GM21825 (cell line): ENCODE data around the gene MLC1.

Experiments used
- ATAC-seq: cut with Tn5 transposase; IDR thresholded peaks from one replicate; pipeline ENCODE4 v1.9.1; 2021; ENCODE audit warnings: mild to moderate bottlenecking, moderate library complexity; ENCODE audit not compliant: unreplicated experiment

Gene MLC1

DNA sequence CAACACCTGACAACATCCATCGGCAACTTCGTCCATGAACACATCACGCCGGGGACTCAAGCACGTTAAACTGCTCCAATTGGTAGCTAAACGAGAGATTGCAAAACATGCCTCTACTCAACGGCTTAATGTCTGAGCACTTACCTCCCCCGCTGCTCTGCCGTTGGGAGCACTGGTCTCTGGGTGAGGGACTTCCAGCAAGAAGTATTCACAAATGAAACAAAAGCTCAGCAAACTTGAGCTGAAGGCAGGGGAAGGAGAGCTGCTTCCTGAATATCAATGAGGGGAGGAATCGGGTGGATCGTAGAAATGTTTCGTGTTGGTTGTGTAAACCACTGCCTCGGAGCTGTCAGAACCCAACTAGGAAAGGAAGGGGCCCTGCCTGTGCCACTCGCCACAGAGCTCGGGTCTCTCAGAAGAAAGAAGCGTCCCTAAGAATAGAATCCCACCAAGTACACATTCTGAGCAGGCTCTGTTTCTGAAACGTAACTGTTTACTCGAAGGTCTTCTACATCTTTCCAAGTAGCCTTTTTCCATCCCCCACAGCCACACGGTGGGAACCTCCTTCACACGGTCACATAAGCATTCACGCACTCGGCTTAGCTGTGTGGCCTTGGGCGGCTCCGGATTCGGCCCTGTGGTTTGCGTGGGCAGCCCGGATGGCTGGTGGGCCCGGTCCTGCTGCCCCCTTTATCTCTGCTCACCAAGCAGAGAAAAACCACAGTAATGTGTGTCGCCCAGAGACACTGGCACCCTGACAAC, at the start of gene MLC1:
Gene MLC1, minus strand, starts transcription at position 216 of the 762 bp plus-strand sequence. CDS start 524 bp downstream, outside the sequence.
- ATAC-seq: no peak

DNA sequence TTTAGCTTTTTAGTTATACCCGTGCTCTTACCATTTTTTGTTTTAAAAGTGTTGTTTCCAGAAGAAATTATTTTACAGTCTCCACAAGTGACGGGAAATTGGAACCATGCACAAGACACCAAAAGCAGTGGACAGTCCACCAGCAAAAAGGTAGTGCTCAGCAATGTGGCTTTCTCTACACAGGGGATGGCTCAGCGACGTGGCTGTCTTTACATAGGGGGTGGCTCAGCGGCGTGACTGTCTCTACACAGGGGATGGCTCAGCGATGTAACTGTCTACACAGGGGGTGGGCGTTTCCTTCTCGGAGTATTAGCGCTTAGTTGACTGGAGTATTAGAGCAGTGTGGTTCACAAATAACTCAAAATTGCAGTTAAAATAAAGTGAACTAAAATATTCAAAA, 49.3 kb upstream of the MLC1 start:
- ATAC-seq: no peak

DNA sequence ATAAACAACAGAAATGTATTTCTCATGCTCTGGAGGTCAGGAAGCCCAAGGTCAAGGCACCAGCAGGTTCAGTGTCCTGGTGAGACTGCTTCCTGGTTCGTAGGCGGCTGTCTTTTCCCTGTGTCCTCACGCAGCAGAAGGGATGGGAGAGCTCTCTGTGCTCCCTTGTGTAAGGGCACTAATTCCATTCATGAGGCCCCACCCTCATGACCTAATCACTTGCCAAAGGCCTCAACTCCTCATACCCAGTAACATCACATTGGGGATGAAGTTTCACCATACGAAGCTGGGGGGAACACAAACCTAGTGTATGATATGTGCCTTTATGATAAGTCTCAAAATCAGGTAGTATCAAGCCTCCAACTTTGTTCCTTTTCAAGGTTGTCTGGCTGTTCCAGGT, 46.7 kb upstream of the MLC1 start:
- ATAC-seq: no peak

DNA sequence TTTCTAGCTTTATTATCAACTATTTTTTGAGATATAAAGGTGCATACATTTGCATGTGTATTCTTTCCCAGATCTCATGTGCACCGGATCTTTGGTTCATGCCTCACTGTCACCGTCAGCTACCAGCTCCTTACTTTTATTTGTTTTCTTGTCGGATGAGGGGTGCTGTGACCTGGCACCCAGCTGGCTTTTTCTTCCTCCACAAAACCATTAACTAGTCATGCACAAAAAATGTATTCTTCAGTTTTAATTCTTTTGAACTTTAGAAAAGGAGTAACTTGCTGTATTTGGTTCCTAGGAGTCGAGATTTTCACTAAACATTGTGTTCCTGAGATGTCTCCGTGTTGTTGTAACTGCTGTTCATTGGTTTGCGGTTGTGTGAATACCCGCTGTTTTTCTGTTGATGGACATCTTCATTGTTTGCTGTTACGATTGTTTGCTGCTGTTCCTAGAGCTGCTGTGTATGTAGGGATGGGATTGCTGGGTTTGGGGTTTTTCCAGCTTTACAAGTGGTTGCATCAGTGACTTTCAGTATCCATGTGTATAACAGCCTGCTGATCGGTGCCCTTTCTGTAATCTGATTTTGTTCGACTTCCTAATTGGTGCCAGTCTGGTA, 44.0 kb upstream of the MLC1 start:
- ATAC-seq: no peak

DNA sequence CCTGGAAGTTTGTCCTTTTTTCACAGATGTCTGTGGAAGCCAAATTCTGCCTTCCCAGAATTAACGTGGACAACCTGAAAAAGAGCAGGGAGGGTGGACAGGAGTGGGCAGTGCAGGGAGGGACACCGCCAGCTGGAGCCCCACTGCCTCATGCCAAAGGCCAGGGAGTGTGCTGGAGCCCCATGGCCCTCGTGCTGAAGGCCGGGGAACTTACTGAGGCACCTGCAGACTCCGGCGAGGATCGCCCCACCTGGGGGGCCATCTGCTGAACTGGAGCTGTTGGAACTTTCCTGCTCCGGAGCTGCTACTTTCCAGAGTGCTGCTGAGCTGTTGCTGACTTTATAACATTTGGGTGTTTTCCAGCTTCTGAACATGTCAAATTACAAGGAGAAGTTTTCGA, 39.8 kb upstream of the MLC1 start:
- no peak for ATAC-seq

DNA sequence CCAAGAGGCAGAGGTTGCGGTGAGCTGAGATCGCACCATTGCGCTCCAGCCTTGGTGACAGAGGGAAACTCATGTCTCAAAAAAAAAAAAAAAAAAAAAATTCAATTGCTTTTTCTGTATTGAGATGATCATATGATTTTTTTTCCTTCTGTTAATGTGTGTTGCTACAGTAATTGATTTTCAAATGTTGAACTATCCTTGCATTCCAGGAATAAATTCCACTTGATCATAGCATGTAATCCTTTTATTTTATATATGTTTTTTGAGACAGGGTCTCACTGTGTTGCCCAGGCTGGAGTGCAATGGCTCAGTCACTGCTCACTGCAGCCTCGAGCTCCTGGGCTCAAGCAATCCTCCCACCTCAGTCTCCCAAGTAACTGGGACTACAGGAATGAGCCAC, 37.9 kb upstream of the MLC1 start:
- no peak for ATAC-seq

DNA sequence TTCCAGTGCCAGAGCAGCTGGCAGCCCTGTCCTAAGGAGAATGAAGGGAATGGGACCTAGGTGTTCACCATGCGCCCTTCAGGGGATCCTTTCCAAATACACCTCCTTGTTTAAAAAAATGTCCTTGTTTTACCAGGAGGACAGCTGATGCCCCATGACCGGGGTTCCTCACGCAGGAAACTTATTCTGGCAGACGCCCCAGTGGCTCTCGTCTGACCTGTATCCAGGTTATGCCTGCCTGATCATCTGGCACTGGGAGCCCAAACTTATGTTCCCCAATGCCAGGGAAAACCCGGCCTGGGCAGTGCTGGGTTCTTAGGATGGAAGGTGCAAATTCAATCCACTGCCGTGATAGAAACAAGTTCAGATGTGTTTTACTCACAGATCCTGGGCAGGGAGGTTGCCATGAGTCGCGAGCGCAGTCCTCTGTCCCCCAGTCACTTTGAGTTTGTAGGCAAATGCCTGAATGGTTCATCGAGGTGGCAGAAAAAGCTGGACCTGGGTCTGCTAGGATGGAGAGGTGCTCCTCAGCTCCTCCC, 36.0 kb upstream of the MLC1 start:
- no peak for ATAC-seq

DNA sequence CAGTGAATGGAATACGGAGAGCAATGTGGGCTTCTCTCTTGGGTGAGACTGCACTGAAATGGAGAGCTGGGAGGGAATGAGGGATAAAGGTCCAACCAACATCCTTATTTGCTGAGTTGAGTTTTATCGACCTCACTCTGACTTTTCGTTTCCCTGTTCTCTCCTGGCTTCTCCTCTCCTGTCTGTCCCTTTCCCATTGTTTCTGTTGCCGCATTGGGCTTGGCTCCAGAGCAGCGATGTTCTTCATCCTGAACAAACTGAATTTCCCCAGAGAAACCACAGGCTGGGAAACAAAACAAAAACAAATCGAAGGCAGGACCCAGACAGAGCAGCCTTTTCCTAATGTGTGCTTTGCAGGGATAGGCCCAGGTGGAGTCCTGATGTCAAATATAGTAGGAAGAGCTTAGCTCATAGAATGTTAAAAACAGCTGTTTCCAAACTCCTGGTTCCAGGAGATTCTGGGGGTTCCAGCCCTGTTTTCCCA, 34.6 kb upstream of the MLC1 start:
- ATAC-seq: no peak

DNA sequence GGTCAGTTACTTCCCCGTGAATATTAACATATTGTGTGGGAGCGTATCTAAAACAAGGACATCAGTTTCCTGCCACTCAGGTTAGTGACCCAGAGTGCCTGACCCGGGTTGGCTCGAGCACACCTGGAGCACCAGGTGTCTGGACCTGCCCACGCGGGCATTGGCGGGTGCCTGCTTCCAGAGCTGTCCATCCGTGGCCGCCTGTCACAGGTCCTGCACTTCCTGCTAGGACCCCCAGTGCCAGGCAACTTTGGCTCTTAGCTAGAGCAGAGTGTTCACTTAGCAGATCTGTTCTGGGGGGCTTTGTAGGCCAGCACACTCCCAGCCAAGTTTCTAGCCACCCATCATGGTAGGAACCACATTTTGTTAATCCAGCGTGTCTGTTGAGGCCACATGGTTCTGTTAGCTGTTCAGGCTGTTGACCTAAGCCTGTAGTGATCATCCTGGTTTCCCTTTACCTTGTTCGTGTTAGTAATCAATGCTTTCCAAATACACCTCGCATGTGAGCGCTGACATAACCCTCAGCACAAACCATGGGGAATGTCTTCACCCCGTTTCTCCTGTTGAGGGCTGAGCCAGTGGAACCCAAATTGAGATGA, 34.0 kb upstream of the MLC1 start:
- ATAC-seq: no peak

DNA sequence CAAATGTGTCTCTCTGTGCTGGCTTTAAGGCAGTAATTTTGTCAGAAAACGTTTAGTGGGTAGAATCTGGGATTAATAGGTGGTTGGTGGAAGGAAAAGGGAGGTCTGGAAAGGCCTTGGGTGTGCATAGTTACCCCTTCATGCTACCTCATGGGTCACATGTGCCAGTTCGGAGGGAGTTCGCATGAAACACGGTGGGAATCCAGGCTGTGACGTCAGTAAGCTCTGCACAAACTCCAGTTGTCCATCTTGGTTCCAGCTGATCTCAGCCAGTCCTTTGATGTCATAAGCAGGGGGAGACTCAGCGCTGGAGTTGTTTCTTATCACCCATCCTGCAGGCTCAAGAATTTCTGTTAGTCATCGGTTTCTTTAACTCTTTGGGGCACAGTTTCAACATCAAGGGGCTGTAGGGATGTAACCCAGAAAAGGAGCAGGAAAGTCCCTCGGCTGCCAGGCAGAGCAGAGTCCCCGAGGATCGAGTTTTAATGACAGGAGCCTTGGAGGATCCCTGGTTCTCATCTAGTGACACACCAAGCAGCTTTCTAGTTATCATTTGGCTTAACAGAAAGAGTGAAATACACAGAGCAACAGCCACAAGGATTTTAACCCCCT, 33.4 kb upstream of the MLC1 start:
- ATAC-seq: no peak

DNA sequence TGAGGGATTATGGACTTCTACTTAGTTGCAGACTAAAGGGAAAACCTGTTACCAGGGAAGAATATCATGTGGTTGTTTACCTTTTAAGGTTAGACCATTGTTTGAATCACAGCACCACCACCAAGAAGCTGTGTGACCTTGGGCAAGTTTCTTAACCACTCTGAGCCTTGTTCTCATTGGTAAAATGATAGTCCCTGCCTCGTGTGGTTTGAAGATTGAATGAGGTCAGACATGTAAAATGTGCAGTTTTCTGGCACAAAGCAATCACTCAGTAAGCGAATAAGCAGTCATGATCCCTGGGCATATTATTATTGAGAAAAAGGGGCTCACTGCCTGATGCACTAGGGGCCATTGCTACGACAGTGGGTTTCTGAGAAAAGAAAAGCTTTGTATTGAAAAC, 32.9 kb upstream of the MLC1 start:
- no peak for ATAC-seq

DNA sequence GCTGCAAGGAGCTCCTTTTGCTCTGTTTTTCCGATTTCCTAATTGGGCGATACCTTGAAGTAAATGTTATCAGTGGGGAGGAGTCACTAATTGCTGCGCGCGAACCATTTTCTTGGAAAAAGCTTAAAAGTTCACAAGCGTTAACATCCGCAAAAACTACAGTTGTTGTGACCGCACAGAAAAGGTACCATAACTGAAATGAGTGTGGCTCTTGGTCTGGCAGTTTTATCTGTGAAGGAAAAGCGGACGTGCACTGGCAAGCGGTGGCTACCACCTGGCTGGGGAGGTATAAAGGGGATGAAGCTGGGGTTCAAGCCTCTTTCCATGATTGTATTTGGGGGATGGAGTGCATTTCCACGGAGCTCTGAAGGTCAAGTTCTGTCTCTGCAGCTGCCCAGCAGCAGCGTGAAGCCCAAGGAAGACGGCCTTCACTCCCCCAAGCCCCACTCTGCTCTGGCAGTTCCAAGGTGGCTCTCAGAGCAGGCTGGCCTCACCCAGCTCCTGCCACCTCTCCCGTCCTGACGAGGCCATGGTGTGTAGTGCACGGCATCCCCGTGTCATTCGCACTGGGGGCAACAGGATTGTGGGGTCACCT, 32.0 kb upstream of the MLC1 start:
- no peak for ATAC-seq

DNA sequence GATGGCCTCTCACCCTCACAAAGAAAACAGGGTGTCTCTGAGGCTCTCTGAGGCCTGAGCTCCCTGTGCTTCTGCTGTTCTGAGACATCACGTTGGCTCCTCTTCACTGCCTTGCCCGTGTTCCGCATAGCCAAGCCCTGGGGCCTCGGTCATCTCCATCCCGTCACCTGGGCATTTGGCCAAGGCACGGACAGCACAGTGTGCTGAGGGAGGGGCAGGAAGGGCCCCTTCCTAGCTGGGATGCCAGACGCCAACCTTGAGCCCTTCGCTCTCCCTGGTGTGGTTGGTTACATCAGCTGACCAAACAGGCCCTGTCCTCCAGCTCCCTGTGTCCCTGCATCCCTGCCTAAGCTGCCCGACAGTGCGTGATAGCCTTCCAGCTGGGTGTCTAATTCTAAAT, 30.5 kb upstream of the MLC1 start:
- no peak for ATAC-seq

DNA sequence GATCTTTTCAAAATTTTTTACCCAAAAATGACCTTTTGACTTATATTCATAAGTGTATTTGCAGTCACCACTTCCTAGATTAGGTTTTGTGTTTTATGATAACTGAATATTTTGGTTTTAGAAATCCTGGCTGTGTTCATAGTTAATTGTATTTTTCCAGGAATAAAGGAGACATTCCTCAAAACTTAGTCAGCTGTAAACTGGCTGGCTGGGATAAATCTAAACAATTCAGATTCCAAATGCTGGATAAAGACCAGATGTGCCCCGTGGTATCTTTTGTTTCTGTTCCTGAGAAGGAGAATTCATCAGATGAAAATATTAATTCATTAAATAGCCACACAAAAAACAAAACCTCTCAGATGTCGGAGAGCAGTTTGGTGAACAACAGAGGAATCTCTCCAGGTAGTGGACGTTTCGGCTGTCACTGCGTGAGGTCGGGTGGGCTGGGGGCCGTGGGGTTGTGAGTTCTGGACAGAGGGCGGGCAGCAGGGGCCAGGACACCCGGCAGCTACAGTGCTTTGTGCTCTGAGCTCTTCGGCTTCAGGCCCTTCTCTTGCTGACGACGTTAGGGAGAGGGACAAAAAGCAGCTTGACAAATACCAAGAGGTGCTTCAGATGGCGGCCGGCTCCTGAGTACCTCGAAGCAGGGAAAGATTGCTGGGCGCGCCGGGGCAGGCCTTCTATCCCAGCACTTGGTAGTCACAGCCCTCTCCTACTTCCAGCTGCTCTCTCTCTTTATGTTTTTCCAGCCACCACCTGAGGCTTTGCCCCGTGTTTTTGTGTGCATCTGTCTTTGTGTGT, 29.2 kb upstream of the MLC1 start:
- no peak for ATAC-seq

DNA sequence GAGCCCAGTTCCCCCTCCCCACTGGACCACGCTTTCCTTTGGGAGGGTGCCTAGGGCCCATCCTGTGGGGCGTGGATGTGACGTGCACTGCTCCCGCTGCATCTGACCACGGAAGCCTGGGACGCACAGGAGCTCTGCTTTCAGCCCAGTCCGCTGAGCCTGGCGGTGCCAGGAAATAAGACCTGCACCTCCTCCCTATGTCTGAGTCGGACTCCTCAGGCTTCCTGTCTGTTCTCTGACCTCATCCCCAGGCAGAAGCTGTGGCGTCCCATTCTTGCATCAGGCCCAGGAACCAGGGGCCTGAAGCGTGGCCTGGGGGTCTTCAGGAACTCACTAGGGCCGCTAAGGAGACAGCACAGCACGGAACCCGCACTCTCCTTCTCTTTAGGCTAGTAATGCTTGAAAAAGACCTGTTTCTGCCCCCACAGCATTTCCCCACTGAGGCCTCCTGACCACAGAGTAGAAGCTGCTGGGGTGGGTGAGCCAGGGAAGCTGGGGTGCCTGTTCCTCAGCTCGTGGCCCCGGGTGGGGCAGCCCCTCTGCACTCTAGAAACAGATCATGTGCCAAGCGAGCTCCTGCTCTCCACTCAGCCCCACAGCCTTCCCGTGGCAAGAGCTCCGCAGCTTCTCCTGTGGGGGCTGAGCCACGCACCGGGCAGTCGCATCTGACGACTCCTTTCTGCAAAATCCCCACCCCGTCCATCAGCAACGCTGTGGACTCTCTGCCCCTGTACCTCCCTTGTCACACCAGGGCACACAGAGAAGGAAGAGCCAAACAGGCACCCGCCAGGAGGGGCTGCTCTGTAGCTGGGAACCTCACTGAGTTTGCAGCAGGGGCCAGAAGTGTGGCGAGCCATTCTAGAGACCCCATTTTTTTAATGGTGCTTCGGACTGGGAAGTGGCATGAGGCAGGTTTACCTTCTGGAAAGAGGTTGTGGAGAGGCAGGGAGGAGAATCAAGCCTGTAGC, 27.2 kb upstream of the MLC1 start:
- no peak for ATAC-seq

DNA sequence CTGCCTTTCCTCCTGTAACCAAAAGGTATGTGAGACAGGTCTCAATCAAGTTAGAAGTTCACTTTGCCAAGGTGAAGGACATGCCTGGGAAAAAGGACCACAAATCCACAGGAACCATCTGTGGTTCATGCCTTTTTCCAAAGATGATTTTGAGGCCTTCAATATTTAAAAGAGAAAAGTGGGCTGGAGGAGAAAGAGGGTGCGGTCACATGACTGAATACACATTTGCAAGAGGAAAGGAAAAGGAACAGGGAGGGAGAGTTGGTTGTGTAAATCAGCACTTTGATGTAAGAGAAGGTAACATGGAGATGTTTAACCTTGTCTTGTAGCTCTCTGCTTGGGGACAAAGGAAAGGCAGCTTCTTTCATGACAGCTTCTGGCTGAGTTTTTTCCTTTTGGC, 25.8 kb upstream of the MLC1 start:
- no peak for ATAC-seq

DNA sequence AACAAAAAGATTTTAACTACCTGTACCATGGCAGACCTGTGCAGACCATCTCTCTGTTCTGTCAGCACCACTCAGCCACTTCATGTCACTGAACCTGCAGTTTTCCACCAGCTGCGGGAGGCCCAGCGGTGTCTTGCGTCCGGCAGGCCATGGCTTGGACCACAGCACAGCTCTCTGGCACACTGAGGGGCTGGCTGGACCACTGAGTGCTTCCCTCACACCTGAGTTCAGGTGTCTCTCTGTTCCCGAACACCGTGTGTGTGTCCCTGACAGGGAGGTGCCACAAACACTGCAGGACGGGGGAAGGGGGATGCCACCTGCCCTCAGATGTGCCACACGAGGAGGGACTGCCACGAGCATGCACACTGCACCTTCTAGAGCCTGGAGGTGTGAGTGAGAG, 22.3 kb upstream of the MLC1 start:
- no peak for ATAC-seq

DNA sequence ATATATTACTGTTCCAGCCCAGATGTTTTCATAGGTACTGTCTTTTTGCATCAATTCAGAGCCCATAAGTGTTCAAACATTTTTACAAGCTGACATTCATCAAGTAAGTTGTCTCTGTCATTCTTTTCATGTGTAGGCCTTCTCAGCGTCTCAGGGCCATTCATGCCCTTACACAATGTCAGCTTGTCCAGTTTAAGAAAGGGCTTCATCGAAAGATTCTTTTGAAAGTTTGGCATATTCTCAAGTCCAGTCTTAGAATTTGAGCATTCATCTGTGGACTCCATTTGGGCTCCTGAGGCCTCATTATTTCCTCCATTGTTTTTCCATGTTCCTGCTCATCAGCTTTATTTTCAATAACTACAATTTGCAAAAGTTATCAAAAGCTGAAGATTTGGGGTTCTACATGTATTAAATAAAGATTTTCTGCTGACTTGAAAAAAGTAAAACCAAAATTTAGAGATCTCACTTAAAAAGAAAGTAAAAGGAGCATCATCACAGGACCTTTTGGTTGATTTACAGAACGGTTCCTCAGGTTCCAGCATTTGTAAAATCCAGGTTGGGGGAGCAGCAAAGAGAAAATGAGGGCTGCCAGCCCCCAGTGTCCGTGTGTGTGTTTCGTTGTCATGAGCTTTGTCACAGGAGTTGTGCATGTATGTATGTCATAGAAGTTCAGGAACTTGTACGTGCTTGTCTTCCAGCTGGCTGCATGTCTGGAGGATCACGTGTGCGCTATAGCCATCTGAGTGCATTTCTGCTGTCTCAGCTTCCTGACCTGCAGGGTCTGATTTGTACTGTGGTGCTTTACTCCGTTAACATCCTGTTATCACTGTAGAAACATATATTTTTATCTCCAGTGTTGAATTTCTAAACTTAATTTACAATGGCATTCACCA, 20.2 kb upstream of the MLC1 start:
- no peak for ATAC-seq
